ENCODE data around the gene POU2F1. TPM values are rescaled to one million over a fixed set of nuclear protein-coding genes. Genes with fewer than 3 reads are reported as not detected.
A peak's percentile ranks its signal among the peaks of the same experiment; 100 is the strongest.

POU2F1 gene
- total RNA-seq, 4 donors from 2014 or later = 8.7 to 34.0 (median 9.6) TPM

- TF ChIP-seq POLR2A (IDR thresholded peaks at IDR 0.05) (no peak), CTCF (IDR thresholded peaks at IDR 0.05) (no peak)
- intact Hi-C loops (cut with DNase I; ENCODE audit: low total_unique reads) = no loop called here
- WGBS, 2 donors = 91 to 95% methylated on average over 4 of the region's 4 CpGs
- H3K4me3 ChIP-seq (ENCODE audit: low read depth, poor library complexity, severe bottlenecking) = no peak overlapping the region
- DNase-seq (ENCODE audit: low spot score in 2 of 2) = no peak
These were observed 72.4 kb downstream of the POU2F1 start for GRCh38 chr1:167293057-167293456.

- no peak for TF ChIP-seq CTCF (IDR thresholded peaks at IDR 0.05)
- no peak for TF ChIP-seq POLR2A (IDR thresholded peaks at IDR 0.05)
- 85 to 92% methylated on average over 2 of the region's 2 CpGs for WGBS, 2 donors
These were observed 73.8 kb downstream of the POU2F1 start for GRCh38 chr1:167294528-167294927.

GRCh38 chr1:167297222-167298214 is 76.8 kb downstream of the POU2F1 start:
- peak; percentile 32 to 42 for DNase-seq (ENCODE audit: low spot score in 2 of 2)
- no peak for TF ChIP-seq POLR2A (IDR thresholded peaks at IDR 0.05)
- TF ChIP-seq CTCF (IDR thresholded peaks at IDR 0.05) = no peak
- WGBS, 2 donors = 52 to 57% methylated on average over 4 of the region's 4 CpGs
- intact Hi-C loops (cut with DNase I; ENCODE audit: low total_unique reads) = no loop called here
- no peak overlapping the region for H3K4me3 ChIP-seq (ENCODE audit: low read depth, poor library complexity, severe bottlenecking)

More at GRCh38 chr1:167294528-167294927, 73.8 kb downstream of the POU2F1 start:
- no peak overlapping the region for H3K4me3 ChIP-seq (ENCODE audit: low read depth, poor library complexity, severe bottlenecking)
- peak in 1 of 2 donors; percentile 53 for DNase-seq (ENCODE audit: low spot score in 2 of 2)
- intact Hi-C loops (cut with DNase I; ENCODE audit: low total_unique reads) = no loop called here

- DNase-seq (ENCODE audit: low spot score in 2 of 2) = no peak
- 74 to 76% methylated on average over 3 of the region's 3 CpGs for WGBS, 2 donors
- intact Hi-C loops (cut with DNase I; ENCODE audit: low total_unique reads) = no loop called here
- TF ChIP-seq CTCF (IDR thresholded peaks at IDR 0.05) (no peak), POLR2A (IDR thresholded peaks at IDR 0.05) (no peak)
- no peak overlapping the region for H3K4me3 ChIP-seq (ENCODE audit: low read depth, poor library complexity, severe bottlenecking)
These were observed 77.6 kb downstream of the POU2F1 start for GRCh38 chr1:167298325-167298724.

- no peak overlapping the region for H3K4me3 ChIP-seq (ENCODE audit: low read depth, poor library complexity, severe bottlenecking)
These were observed 80.7 kb downstream of the POU2F1 start for GRCh38 chr1:167301355-167301754.

More at GRCh38 chr1:167301355-167301754, 80.7 kb downstream of the POU2F1 start:
- TF ChIP-seq POLR2A (IDR thresholded peaks at IDR 0.05) (no peak), CTCF (IDR thresholded peaks at IDR 0.05) (no peak)
- intact Hi-C loops (cut with DNase I; ENCODE audit: low total_unique reads) = no loop called here
- no peak for DNase-seq (ENCODE audit: low spot score in 2 of 2)
- 94 to 98% methylated on average over 1 of the region's 1 CpG for WGBS, 2 donors

Data from lower leg skin (tissue), 4 donors.